HG03135 (cell line): ENCODE results near the gene CAMK1D.

Source experiments
- ATAC-seq: cut with Tn5 transposase; IDR thresholded peaks from one replicate; pipeline ENCODE4 v1.9.1; 2021; ENCODE audit warnings: mild to moderate bottlenecking, moderate library complexity; ENCODE audit not compliant: unreplicated experiment

The CAMK1D gene

GRCh38 chr10:12510501-12510941 lies 161.2 kb downstream of the CAMK1D start:
- ATAC-seq: no peak

DNA sequence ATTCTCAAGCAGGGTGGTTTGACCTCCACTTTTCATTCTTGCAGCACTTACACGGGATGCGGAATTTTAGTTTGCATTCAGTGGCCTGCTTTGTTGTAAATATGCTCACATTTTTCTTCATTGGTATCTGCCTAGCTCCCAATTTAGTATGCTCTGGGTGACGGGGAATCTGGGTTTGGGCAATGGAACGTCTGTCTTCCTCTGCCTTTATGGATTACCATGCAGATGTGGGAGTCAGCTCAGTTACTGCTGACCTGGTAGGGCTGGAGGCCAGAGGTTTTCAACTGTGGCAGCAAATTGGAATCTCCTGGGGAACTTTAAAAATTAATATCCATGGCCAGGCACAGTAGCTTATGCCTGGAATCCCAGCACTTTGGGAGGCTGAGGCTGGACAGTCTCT lies 161.6 kb downstream of the CAMK1D start:
- ATAC-seq: no peak

GRCh38 chr10:12511651-12512050 lies 162.3 kb downstream of the CAMK1D start:
- no peak for ATAC-seq

DNA sequence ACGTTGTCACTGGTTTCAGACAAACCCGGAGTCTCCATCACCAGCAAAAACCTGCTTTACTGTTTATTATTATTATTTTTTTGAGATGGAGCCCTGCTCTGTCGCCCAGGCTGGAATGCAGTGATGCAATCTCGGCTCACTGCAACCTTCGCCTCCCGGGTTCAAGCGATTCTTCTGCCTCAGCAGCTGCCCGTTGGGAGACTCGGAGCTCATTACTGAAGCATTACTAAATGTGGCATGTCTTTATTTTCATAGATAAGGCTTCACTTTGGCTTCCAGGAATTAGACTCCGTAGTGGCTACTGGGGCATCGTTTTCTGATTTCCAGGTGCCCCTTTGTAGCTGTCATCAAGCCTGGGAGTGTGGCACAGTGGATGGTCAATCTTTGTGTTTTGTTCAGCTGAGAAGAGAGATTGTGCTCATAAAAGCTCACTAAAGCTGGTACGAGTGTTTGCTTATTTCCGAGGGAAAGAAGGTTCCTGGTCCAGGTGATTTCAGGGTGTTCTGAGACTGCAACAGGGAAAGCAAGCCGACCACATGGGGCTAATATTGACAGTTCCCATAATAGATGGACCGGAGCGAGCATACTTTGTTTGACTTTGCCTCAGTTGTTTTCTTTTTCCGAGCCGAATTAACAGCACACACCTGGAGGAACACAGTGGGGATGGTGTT lies 163.1 kb downstream of the CAMK1D start:
- ATAC-seq: no peak

DNA sequence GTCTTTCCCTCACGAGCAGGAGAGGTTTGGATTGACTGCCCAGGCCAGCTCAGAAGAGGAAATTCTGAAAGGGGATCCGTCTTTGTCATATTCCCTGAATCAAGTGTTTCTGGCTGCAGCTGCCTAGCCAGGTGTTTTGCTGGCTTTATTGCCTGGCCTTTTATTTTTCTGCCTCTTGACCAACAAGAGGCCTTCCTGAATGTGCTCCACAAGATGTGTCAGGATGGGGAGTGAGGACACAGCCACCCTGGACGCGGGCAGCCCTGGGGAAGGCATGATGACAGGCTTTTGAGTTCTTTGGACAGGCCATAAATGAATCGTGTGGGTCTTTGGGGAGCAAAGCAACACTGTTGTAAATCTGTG lies 163.6 kb downstream of the CAMK1D start:
- ATAC-seq: no peak

DNA sequence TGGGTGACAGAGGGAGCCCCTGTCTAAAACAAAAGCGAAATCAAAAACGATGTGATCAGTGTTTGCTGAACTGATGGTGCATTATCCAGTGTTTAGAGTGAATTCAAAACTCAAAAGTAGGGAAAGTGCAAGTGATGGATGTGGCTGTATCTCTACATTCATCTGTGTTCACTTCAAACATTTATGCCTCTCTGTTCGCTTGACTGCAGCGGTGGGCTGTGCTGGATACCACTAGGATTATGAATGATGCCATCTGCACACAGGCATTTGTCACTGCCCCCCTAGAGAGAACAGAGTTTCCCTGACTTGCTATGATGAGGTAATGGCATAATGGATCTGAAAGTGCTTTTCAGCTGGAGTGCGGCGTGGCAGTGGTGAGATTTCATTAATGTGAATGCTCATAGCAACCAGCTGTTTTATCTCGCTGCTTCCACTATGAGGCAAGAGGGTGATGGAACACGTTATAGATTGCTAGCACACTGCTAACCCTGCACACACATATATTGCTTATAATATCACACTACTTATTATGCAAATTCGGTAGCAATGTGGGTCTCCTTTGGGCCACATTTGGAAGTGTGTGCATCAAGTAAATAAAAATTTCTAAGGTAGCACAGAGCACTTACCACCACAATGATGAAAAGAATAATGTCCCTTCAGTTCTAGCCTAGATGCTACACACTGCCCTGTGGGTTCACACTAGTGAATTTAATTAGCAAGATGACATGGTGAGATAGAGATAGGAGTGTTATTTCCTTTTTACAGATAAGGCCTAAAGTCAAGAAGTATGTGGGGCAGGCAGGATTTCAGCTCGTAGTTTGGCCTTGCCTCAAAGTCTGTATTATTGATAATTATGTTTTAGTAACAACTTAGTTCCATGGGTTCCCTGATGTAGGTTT lies 164.7 kb downstream of the CAMK1D start:
- ATAC-seq: no peak

DNA sequence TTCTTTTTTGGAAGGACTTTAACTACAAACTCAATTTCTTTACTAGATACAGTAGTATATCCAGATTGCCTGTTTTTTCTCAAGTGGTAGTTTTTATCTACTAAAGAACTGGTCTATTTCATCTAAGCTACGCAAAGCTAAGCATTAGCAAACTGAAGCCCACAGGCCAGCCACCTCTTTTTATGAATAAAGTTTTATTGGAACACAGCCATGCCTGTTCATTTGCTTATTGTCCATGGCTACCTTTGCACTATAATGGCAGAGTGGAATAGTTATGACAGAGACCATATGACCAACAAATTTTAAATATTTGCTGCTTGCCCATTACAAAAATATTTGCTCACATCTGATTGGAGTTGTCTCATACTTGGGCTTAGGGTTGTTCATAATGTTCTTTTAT lies 168.7 kb downstream of the CAMK1D start:
- ATAC-seq: no peak

DNA sequence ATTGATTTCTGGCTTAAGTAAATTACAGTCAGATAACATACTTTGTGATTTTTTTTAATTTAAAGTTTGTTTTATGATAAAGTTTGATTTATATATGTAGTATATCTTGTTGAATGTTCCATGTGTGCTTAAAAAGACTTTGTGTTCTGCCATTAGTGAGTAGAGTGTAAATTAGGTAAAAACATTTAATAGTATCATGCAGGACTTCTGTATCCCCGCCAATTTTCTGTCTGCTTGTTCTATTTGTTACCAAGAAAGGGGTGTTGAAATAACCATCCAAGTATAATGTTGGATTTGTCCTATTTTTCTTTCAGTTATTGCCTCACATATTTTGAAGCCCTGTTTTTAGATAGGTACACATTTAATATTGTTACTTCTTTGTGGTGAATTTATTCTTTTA lies 172.1 kb downstream of the CAMK1D start:
- ATAC-seq: no peak

GRCh38 chr10:12526311-12526710 lies 177.0 kb downstream of the CAMK1D start:
- ATAC-seq: no peak

DNA sequence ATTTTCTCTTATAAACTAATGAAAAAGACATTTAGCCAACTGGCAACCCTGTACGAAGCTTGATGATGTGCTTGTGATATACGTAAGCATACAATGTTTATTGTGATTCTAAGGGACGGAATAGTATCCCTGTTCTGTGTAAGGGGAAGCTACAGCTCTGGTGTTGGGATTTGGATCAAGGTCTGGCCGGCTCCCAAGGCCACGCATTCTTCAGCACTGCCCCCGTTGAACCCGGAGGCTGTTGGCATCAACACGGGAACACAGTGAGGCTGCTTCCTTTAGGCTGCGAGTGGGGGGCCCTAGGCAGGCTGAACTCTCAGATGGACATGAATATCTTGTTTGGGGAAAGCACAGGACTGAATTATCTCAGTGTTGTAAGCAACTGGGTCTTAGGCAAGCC lies 180.6 kb downstream of the CAMK1D start:
- no peak for ATAC-seq

- no peak for ATAC-seq
Observed at GRCh38 chr10:12531305-12532220, 182.2 kb downstream of the CAMK1D start.

- no peak for ATAC-seq
Observed at GRCh38 chr10:12533151-12533550, 183.8 kb downstream of the CAMK1D start.

GRCh38 chr10:12533723-12534122 lies 184.4 kb downstream of the CAMK1D start:
- no peak for ATAC-seq

DNA sequence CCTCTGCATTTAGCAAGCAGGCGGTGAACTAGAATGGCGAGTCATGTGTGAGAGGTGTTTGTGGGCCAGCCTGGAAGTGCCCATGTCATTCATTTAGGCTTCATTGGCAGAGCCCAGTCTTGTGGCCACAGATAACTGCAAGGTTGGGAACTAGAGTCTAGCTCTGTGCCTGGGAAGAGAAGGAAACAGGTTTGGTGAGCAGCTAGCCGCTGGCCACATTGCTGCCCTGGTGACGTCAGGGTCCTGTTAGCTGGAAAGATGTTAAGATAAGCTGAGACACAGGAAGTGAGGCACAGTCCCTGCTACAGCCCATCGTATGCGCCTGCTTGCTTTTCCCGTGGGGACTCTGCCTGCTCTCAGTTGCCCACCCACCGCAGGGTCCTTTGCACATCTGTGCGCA lies 185.5 kb downstream of the CAMK1D start:
- no peak for ATAC-seq

GRCh38 chr10:12535656-12536055 lies 186.3 kb downstream of the CAMK1D start:
- ATAC-seq: no peak

DNA sequence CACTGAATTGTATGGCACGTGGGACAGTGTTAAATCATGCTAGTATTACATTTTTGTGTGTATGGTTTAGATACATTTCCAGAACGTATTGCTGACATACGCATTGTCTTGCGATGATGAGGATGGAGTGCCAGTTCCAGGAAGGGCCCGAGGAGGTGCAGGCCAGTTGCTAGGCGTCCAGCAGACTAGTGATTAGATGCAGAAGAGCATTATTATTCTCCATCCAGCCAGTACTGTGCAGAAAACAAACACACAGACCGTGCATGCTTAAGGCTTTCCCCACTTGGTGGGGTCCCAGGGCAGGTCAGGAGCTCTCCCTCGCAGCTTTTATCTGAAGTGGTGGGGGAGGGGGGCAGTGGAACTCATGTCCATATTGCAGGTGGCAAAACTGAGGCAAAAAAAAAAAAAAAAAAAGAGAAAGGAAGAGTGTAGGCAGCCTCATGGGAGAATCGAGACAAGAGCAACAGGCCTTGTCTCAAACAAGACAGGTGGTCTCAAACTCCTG lies 189.2 kb downstream of the CAMK1D start:
- no peak for ATAC-seq

GRCh38 chr10:12539350-12540164 lies 190.2 kb downstream of the CAMK1D start:
- no peak for ATAC-seq

GRCh38 chr10:12540341-12540781 lies 191.0 kb downstream of the CAMK1D start:
- ATAC-seq: no peak

DNA sequence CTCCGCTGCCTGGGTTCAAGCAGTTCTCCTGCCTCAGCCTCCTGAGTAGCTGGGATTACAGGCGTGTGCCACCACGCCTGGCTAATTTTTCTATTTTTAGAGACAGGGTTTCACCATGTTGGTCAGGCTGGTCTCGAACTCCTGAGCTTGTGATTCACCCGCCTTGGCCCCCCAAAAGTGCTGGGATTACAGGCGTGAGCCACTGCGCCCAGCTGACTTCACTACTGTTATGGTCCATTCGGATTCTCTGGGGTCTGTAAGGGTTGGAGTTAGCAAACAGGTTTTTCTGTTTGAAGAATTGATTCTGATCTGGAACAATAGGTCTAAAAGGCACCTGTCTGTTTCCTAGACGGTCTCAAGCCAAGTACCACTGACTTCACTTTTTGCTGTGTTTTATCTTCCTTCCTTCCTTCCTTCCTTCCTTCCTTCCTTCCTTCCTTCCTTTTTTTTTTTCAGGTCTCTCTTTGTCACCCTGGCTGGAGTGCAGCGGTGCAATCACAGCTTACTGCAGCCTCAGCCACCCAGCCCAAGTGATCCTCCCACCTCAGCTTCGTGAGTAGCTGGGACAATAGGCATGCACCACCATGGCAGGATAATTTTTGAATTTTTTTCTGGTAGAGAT lies 192.2 kb downstream of the CAMK1D start:
- no peak for ATAC-seq
